Left ventricle myocardium superior (tissue), 1 donor: ENCODE data around the gene INPP5E. TPM values are rescaled to one million over a fixed set of nuclear protein-coding genes. Genes with fewer than 3 reads are reported as not detected.

ENCODE experiments used
- total RNA-seq: library from RNA; stranded (reverse); fragmentation: NEBNext Ultra II Directional; extraction: Animal tissue kit (Norgen Biotek cat#: 25700); gene quantifications from one replicate; pipeline ENCODE4 v1.2.1, GENCODE V29; 2021
- donor health status: DM: no; HTN: yes; CAD: no; lungs with severe emphysema.

Gene INPP5E
- total RNA-seq, 1 donor from 2014 or later: 12.1 TPM

Other genes with a start within 250 kb of the INPP5E start
- not detected for gene LHX3, start 234.7 kb downstream of the INPP5E start, total RNA-seq
- 8.7 TPM for gene QSOX2, start 194.0 kb downstream of the INPP5E start, total RNA-seq
- gene CCDC187, start 135.8 kb downstream of the INPP5E start, total RNA-seq: not detected
- 61.7 TPM for gene GPSM1, start 112.3 kb downstream of the INPP5E start, total RNA-seq
- 40.2 TPM for gene DNLZ, start 76.1 kb downstream of the INPP5E start, total RNA-seq
- gene CARD9, start 66.2 kb downstream of the INPP5E start, total RNA-seq: 0.79 TPM
- 4.4 TPM for gene SNAPC4, start 39.7 kb downstream of the INPP5E start, total RNA-seq
- 23.3 TPM for gene ENTR1, start 29.2 kb downstream of the INPP5E start, total RNA-seq
- 77.8 TPM for gene PMPCA, start 29.2 kb downstream of the INPP5E start, total RNA-seq
- 23.2 TPM for gene SEC16A, start 43.2 kb upstream of the INPP5E start, total RNA-seq
- gene NOTCH1, start 106.2 kb upstream of the INPP5E start, total RNA-seq: 15.4 TPM
- 63.8 TPM for gene EGFL7, start 223.1 kb upstream of the INPP5E start, total RNA-seq
- 53.8 TPM for gene AGPAT2, start 247.6 kb upstream of the INPP5E start, total RNA-seq